Non-pigmented ciliary epithelial cell (primary cell): ENCODE data around the gene CRADD.

ENCODE experiments used
- DNase-seq: peaks from one replicate; pipeline ENCODE4 v3.0.0-alpha.2; 2010; ENCODE audit warnings: low read depth

Gene CRADD

GRCh38 chr12:93808169-93808899, 131.2 kb downstream of the CRADD start:
- no peak for DNase-seq

GRCh38 chr12:93812626-93813025, 135.5 kb downstream of the CRADD start:
- DNase-seq: no peak

- DNase-seq: no peak
Measured at GRCh38 chr12:93813186-93813585, 136.0 kb downstream of the CRADD start.

GRCh38 chr12:93813972-93814821, 137.0 kb downstream of the CRADD start:
- DNase-seq: no peak

- DNase-seq: no peak
Measured at GRCh38 chr12:93818488-93819049, 141.4 kb downstream of the CRADD start.

GRCh38 chr12:93819050-93819491, 141.9 kb downstream of the CRADD start:
- no peak for DNase-seq

- DNase-seq: no peak
Measured at GRCh38 chr12:93823616-93824391, 146.6 kb downstream of the CRADD start.

GRCh38 chr12:93824514-93825500, 147.6 kb downstream of the CRADD start:
- DNase-seq: no peak

GRCh38 chr12:93825501-93825888, 148.3 kb downstream of the CRADD start:
- no peak for DNase-seq

- no peak for DNase-seq
Measured at GRCh38 chr12:93825931-93826555, 148.9 kb downstream of the CRADD start.

GRCh38 chr12:93827179-93827578, 150.0 kb downstream of the CRADD start:
- no peak for DNase-seq

GRCh38 chr12:93827669-93828068, 150.5 kb downstream of the CRADD start:
- DNase-seq: no peak

GRCh38 chr12:93829016-93829415, 151.8 kb downstream of the CRADD start:
- no peak for DNase-seq

GRCh38 chr12:93831374-93831773, 154.2 kb downstream of the CRADD start:
- no peak for DNase-seq

- no peak for DNase-seq
Measured at GRCh38 chr12:93832131-93832530, 155.0 kb downstream of the CRADD start.

GRCh38 chr12:93833946-93834345, 156.8 kb downstream of the CRADD start:
- no peak for DNase-seq

- DNase-seq: no peak
Measured at GRCh38 chr12:93836620-93837260, 159.6 kb downstream of the CRADD start.

GRCh38 chr12:93838193-93838592, 161.0 kb downstream of the CRADD start:
- DNase-seq: no peak

GRCh38 chr12:93839064-93839463, 161.9 kb downstream of the CRADD start:
- no peak for DNase-seq

- DNase-seq: no peak
Measured at GRCh38 chr12:93841671-93842070, 164.5 kb downstream of the CRADD start.
